ENCODE data around the gene PATL2.
"Not testable (repeated sequence)": the region's sequence is repeated elsewhere in the genome, so short reads cannot be mapped to it uniquely, and the experiment has no call there.

PATL2 gene

DNA sequence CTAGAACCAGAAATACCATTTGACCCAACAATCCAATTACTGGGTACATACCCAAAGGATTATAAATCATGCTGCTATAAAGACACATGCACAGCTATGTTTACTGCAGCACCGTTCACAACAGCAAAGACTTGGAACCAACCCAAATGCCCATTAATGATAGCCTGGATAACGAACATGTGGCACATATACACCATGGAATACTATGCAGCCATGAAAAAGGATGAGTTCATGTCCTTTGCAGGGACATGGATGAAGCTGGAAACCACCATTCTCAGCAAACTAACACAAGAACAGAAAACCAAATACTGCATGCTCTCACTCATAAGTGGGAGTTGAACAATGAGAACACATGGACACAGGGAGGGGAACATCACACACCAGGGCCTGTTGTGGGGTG lies 21.8 kb downstream of the PATL2 start:
- DNase-seq: not testable (repeated sequence)

DNA sequence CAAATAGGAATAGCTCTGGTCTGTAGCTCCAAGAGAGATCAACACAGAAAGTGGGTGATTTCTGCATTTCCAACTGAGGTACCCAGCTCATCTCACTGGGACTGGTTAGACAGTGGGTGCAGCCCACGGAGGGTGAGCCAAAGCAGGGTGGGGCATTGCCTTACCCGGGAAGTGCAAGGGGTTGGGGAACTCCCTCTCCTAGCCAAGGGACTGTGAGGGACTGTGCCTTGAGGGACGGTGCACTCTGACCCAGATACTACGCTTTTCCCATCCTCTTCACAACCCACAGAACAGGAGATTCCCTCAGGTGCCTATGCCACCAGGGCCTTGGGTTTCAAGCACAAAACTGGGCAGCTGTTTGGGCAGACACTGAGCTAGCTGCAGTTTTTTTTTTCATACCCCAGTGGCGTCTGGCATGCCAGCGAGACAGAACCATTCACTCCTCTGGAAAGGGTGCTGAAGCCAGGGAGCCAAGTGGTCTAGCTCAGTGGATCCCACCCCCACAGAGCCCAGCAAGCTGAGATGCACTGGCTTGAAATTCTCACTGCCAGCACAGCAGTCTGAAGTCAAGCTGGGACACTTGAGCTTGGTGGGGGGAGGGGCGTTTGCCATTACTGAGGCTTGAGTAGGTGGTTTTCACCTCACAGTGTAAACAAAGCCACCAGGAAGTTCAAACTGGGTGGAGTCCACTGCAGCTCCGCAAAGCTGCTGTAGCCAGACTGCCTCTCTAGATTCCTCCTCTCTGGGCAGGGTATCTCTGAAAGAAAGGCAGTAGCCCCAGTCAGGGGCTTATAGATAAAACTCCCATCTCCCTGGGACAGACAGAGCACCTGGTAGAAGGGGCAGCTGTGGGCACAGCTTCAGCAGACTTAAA lies 28.1 kb downstream of the PATL2 start:
- DNase-seq: peak; percentile 77

DNA sequence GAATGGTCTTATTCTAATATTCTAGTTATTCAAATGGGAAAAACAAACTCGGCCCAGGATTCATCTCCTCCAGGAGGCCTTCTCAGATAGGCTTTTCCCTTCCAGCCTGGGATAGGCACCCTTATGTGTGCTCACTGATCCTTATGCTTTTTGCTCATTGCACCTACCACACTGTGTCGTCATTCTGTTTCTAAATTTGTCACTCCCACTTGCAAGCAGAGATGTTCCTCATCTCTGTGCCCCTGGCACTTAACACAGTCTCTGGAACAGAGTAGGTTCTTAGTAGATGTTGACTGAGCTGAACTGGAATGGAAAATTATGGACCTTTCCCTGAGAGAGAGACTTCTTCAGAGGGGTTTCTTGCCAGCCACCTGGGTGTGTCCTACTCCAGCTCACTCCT lies 28.9 kb downstream of the PATL2 start:
- DNase-seq: no peak

DNA sequence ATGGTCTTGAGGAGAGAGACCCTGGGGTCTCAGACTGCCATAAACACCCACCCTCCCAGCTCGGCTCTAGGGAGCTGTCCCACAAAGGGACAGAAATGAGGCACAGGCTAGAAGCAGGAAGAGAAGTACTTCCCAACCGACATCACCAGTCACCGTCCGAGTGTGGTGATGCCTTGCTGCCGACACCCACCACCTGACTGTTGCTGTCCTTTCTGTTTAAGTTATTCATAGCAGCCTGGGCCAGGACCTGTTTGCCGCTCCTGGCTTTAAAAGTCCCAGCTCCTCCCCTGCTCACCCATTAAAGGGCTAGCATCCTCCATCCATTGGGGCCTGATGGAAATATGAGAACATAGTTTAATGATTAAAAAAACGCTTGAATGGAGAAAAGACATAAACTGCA lies 34.4 kb downstream of the PATL2 start:
- no peak for DNase-seq

DNA sequence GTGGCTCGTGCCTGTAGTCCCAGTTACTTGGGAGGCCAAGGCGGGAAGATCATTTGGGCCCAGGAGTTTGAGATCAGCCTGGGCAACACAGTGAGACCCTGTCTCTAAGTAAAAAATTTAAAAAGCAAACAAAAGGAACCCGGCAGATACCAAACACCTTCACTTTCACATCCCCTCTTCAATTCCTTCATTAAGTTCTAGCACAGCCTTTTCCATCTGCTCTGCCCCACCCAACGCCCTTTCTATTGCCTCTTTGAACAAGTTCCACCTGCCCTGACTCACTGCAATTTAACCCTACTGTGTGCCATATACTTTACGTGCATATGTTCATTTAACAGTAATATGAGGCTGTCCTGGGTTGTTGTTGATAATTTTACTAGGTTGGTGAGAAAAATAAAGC lies 35.2 kb downstream of the PATL2 start:
- no peak for DNase-seq

DNA sequence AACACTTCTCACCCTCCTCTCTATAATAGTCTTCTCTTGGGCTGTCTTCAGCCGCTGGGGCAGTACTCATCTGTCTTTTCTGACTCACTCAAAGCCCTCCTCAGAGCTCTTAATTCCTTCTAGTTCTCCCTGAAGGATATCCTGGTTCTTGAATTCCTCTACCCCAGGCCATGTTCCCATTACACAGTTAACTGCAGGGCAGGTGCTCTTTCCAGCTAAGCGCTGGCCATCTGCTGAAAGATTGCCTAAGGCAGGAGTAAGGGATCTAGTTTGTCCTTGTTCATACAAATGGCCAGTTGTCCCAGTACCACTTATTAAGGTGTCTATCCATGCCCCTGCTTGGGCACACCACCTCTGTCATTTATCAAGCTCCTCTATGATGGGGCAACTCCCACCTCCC lies 37.5 kb downstream of the PATL2 start:
- no peak for DNase-seq

DNA sequence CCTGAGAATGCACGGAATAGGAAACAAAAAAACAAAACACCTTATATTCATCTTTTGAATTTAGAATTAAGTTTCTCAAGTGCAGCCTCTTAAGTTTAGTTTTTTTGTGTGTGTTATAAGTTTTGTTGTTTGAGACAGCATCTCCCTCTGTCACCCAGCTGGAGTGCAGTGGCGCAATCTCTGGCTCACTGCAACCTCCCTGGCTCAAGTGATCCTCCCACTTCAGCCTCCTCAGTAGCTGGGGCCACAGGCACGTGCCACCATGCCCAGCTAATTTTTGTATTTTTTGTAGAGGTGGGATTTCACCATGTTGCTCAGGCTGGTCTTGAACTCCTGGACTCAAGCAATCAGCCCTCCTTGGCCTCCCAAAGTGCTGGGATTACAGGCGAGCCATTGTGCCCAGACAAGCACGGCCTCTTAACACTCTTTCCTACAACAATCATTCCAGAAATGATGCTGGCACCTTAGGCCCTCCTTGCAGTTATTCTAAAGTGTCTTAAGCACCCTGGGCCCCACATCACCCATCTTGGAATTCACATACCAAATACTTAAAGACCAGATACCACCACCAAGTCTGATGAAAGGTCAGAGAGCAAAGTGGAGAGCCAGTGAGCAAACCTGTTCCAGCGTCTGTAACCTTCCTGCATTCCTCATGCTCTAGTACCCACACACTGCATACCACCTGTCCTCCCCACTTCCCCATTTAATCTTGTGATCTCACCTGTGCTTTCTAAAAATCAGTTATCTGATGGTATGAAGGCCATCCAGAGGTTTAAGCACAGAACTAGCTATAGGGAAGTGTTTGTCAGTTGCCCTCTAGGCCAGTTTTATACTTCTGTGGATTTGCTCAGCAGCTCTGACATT lies 40.8 kb downstream of the PATL2 start:
- DNase-seq: no peak

DNA sequence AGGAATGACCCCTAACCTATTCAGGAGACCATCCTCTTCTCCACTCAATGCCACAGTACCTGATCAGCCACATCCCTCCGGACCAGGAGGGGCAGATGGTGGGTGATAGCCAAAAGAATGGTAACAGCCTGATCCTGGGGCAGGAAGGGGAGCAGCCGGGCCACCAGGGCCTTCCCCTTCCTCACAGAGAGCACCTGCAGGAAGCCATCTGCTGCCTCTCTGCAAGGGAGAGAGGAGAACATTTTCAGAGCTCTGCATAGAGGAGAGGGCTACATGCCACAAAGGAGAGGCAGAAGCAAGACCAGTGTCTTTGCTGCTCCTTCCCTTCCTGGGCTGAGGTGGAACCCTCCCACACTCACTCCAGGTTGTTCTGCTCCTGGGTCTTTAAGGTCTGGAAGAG lies 42.2 kb downstream of the PATL2 start:
- no peak for DNase-seq

DNA sequence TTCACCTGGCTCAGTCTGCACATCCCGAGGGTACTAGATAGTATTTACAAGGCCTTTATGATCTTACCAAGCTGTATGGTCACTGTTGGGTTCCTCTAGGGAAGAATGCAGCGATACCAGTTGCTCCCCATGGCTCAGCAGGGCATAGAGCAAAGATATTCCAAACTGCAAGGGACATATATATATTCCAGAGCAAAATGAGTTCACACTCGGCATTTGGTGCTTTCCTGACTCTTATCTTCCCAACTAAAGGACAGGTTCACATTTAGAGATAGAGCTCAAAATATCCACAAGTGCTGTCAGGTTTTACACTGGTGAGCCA lies 44.1 kb downstream of the PATL2 start:
- DNase-seq: no peak

DNA sequence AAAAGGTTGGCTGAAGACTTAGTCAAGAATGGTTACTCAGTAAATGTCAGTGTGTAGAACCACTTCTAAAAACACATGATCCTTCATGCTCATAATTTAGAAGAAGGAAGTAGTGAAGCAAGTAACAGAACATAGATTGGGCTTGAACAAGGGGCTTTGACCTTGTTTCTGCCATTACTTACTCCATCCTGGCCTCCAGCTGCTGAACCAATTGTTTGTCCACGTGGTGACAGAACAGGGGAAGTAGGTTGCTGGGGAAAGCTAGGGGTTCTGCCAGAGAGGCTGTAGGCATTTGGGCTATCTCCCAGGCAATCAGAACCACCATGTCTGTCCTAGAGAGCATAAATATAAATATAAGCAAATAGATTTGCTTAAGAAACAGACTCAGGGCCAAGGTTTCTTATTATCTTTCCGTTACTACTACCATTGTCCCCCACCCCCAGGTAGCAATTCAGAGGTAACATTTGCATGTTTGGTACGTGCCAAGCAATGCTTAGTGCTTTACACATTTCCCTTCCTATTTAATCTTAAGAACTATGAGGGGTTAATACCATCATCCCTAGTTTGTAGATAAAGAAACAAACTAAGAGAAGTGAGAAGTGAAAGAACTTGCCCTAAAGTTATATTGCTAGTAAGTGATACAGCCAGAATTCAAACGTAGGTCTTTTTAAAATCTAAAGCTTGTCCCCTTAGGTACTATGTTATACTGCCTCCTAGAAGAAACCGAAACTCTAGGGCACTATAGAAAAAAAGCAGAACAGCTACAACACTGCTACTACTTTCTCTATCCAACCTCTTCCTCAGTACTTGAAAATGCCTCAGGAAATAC lies 44.7 kb downstream of the PATL2 start:
- DNase-seq: no peak

DNA sequence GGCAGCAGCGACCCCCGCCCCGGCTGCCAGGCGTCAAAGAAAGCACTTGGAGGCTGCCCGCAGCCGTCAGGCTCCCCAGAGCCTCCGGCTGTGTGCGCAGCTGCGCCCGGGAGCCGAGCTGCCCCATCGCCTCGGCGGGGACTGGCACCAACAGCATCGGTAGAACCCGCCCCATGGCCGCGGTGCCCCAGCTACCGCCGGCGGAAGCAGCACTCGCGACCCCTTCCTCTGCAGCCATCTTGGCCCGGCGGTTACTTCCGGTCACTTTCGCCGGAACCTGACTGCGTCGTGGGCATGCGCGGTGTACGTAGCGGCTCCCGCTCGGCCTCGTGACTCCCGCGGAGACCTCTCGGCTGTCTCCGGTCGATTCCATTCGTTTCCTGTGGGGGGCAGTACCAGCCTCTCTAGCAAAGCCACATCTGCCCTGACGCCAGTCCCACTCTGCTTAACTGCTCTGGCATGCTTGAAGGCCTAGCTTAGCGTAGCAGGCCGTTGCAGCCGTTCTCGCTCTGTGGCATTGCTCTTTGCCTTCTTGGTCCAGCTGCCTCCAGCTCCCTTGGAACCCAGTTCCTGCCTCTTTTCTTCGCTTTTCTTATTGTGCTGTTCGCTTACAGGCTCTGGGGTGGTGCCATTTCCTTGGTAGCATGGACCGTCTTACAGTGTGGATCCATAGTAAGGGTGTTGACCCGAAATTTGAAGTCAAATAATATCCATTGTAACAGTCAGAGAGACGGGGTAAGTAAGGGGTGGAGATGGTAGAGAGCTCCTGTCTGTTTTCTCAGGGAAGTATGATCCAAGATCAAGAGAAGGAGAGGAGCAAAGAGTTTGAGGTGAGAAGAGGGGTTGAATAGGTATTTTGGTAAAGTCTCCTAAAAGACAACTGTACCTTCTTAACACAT lies 47.5 kb downstream of the PATL2 start, which contains the start of gene SPG11:
SPG11 (minus strand) TSS at position 253 of the 899 bp plus-strand sequence; CDS start at position 238, 15 bp downstream.
- DNase-seq: peak; percentile 99

DNA sequence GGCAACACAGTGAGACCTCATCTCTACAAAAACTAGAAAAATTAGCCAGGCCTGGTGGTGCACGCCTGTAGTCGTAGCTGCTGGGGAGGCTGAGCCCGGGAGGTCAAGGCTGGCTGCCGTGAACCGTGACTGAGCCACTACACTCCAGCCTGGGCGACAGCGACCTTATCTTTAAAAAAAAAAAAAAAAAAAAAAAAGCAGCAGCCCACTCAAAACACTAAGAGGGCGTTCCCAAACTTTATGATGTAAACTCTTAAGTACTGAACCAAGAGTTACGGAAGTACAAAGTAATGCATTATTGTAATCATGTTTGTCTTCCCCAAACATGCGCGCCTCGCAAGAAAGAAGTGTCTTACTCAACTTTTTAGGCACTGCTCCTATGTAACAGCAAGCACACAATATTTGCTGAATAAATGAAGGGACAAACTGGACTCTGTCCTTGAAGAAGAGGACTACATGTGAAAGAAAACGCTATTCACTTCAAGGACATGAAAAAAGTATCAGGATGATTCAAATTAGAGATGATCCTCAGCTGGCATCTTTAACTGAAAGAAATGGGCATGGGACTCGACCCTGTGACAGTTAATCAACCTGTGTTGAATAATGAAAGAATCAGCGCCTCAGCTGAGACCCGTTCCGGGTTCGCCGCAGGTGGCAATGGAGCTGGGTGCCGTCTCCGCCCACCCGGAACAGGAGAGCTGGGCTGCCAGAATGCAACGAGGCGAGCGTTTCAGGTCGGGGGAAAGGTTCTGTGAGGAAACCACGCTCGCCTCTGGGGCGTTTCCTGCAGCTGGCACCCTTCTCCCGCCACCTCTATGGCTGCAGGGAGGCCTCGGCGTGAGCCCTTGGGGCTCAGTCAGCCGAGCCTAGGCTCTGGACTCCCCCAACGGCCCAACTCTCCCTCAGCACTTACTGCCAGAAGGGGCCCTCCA lies 48.4 kb downstream of the PATL2 start:
- DNase-seq: peak; percentile 86

DNA sequence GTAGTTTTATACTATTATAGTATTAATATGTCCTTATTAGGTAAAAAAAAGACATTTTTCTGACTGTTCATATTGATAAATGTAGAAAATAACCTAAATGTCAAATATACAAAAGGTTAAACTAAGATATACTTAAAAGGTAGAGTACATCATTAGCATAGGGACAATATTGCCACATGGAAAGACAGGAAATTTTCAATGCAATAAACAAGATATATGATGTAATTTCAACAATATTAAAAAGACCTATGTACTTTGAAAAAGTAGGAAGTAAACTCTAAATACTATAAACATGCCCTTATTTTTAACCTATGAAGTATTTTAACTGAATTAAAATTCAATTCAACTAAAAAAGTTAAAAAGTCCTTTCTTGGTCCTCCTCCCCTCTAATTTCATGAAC lies 49.5 kb downstream of the PATL2 start:
- DNase-seq: no peak

DNA sequence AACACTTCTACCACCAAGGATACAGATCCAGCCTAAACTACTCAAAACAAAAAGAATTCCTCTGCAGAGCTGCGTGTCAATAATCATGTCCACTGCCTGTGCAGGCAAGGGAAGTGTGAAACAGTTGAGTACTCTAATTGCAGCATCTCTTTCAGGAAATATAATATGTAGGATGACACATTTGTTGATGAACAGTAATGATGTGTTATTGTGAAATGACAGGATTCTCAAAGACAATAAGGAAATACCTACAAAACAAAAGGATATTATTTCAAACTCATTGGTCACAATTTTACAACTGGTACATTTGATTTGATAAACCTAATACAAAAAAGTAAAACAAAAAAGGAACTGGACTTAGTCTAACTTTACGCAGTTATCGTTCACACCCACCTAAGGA lies 52.1 kb downstream of the PATL2 start:
- DNase-seq: no peak

DNA sequence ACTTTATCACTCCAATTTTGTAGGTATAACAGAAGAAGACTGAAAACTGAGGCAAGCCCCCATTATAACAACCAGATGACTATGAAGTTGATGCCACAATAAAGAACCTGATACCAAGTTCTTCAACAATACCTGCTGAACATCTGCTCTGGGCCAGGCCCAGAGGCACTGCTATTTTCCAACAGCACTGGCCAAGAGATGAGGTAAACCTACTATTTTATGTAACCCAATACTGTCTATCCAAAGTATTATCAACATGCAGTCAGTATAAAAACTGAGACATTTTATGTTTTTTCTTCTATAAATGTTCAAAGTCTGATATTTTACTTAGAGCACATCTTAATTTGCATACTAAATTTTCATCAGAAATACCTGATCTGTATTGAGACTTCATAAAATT lies 53.7 kb downstream of the PATL2 start:
- DNase-seq: no peak

DNA sequence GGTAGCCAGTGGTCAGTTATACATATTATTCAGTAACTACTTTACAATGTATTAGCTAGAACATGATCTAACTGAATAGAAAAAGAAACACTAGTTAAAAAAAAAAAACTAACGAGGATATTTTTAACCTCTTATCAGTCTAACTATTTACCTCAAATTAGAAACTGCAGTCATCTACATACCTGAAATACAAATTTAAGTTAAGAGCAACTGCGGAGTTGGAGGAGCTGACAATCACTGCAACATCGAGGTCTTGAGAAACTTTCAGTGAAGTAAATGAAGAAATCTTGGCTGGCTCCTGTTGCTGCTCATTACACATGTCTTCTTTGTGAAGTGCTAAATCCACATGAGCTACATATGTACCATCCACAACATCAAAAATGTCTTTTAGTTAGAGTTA lies 54.2 kb downstream of the PATL2 start:
- no peak for DNase-seq

DNA sequence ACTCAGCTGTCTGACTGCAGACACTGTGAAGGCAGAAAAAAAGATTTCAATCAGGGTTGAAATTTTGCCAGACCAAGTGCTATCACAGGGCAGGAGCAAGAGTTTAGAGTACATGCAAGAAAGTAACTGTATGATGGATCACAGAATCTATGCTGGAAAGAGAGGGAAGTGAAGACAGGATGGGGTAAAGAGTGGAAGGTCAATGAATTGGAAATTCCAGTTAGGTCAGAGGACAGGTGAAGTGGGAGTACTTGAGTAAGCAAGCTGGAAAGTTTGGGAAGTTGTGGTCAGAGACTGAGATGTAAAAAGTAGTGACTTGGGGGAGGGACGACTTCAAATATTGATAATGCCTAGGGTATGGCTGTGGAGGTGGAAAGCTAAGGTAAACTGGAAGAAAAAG lies 54.8 kb downstream of the PATL2 start:
- DNase-seq: no peak

DNA sequence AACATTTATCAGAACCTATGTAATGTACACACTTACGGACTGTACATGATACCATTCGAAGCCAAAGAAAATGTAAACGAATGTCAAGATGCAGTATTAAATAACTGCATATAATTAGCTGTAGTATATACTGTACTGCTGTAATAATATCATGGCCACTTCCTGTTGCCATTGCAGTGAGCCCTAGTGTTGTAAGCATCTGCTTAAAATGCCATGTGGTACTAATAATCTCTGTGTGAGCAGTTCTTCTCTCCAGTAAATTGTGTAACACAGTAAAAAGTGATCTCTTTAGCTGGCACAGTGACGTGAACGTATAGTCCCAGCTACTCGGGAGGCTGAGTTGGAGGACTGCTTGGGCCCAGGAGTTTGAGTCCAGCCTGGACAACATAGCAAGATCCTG lies 56.3 kb downstream of the PATL2 start:
- no peak for DNase-seq

DNA sequence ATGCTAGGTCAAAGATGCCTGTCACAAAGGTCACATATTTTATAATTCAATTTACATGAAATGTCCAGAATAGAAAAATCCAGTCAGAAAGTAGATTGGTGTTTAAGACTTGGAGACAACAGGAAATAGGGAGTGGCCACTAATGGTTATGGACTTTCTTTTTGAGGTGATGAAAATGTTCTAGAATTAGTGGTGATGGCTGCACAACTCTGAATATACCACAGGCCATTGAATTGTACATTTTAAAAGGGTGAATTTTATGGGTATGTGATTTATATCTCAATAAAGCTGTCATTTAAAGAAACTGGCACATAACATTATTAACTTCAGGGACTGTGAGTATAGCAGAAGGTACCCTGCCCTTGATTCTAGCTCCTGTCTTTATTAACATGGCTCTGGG lies 63.5 kb downstream of the PATL2 start:
- DNase-seq: no peak

DNA sequence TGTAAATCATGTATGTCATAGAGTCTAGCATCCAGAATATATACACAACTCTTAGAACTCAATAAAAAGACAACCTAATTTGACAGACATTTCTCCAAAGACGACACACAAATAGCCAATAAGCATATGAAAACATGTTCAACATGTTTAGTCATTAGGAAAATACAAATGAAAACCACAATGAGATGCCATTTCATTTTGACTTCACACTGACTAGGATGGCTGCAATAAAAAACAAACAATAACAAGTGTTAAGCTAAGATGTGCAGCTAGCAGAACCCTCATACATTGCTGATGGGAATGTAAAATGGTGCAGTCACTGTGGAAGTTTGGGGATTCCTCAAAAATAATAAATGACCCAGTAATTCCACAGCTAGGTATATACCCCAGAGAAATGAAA lies 64.1 kb downstream of the PATL2 start:
- no peak for DNase-seq

DNA sequence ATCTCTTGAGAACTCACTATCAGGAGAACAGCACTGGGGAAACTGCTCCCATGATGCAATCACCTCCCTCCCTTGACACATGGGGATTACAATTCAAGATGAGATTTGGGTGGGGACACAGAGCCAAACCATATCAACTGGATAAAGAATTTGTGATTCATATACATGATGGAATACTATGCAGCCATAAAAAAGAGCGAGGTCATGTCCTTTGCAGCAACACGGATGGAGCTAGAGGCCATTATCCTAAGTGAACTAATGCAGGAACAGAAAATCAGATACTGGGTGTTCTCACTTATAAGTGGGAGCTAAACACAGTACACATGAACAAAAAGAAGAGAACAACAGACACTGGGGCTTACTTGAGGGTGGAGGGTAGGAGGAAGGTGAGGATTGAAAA lies 64.7 kb downstream of the PATL2 start:
- no peak for DNase-seq
